Calu3 (cell line): Measurements from ENCODE around the gene DRD3. TPM values are rescaled to one million over a fixed set of nuclear protein-coding genes. Genes with fewer than 3 reads are reported as not detected.

Source experiments
- BruUV-seq: library from RNA; stranded (reverse); fragments of 400-500 nt; replicated peaks from 2 replicates; lab custom pipeline; 2021; lab: Mats Ljungman, UMichigan
- CTCF ChIA-PET: fragments of 300-600 bp; sonication (Branson Sonifier 250); formaldehyde crosslinking; loops from one replicate; lab custom pipeline; 2022; ENCODE audit warnings: antibody characterized with exemption; lab: Charles Lee
- DNase-seq: peaks from one replicate; pipeline ENCODE4 v3.0.0; 2022
- H3K27ac Mint-ChIP-seq: one replicate; pipeline ENCODE4 v1.8.0; 2022; ENCODE audit warnings: mixed read lengths; ENCODE audit not compliant: unreplicated experiment
- H3K27me3 Mint-ChIP-seq: one replicate; pipeline ENCODE4 v1.8.0; 2022; ENCODE audit warnings: mixed read lengths; ENCODE audit not compliant: unreplicated experiment
- H3K36me3 Mint-ChIP-seq: one replicate; pipeline ENCODE4 v1.8.0; 2022; ENCODE audit warnings: mild to moderate bottlenecking, moderate library complexity, mixed read lengths; ENCODE audit not compliant: insufficient read depth, unreplicated experiment
- H3K4me1 Mint-ChIP-seq: one replicate; pipeline ENCODE4 v1.8.0; 2022; ENCODE audit warnings: mild to moderate bottlenecking, low read depth, mixed read lengths; ENCODE audit not compliant: unreplicated experiment
- H3K4me3 Mint-ChIP-seq: one replicate; pipeline ENCODE4 v1.8.0; 2022; ENCODE audit warnings: mild to moderate bottlenecking, low read depth, moderate library complexity, mixed read lengths; ENCODE audit not compliant: unreplicated experiment
- H3K9me3 Mint-ChIP-seq: one replicate; pipeline ENCODE4 v1.8.0; 2022; ENCODE audit warnings: low read depth, mixed read lengths; ENCODE audit not compliant: unreplicated experiment
- CTCF ChIP-seq: fragments of 200-600 bp; IDR thresholded peaks from one replicate; pipeline ENCODE4 v1.8.0; 2022; ENCODE audit warnings: antibody characterized with exemption; ENCODE audit not compliant: unreplicated experiment
- intact Hi-C: fragments of 100-400 bp; cut with micrococcal nuclease; formaldehyde crosslinking; loops from one replicate; pipeline ENCODE4 v1.10.0; 2022; ENCODE audit not compliant: unreplicated experiment
- total RNA-seq: library from RNA; stranded (reverse); gene quantifications from 2 replicates; pipeline ENCODE4 v1.2.3, GENCODE V29; 2022

The DRD3 gene
- total RNA-seq, 1 experiment from 2014 or later: not detected

- Mint-ChIP-seq H3K4me3 (no peak overlapping the region), H3K36me3 (no peaks in the 10 kb centered on the region), H3K27me3 (peaks cover 31% of the 10 kb centered on the region), H3K4me1 (no peaks in the 10 kb centered on the region), H3K9me3 (peaks cover 3% of the 10 kb centered on the region), H3K27ac (no peak overlapping the region)
- intact Hi-C loops: no loop called here
- DNase-seq: no peak
- no TSS peak for BruUV-seq
- CTCF ChIA-PET: no interaction called here
- no peak for TF ChIP-seq CTCF
Observed at GRCh38 chr3:114133947-114134346, 44.9 kb downstream of the DRD3 start.

- TF ChIP-seq CTCF: no peak
- H3K9me3 Mint-ChIP-seq: peaks cover 3% of the 10 kb centered on the region
- H3K4me1 Mint-ChIP-seq: no peaks in the 10 kb centered on the region
- CTCF ChIA-PET: no interaction called here
- no peaks in the 10 kb centered on the region for H3K36me3 Mint-ChIP-seq
- DNase-seq: no peak
- H3K27ac Mint-ChIP-seq: no peak overlapping the region
- H3K27me3 Mint-ChIP-seq: peaks cover 27% of the 10 kb centered on the region
- H3K4me3 Mint-ChIP-seq: no peak overlapping the region
- BruUV-seq: no TSS peak
- intact Hi-C loops: no loop called here
Observed at GRCh38 chr3:114132500-114132899, 46.4 kb downstream of the DRD3 start.

- no peak overlapping the region for H3K4me3 Mint-ChIP-seq
- H3K36me3 Mint-ChIP-seq: no peaks in the 10 kb centered on the region
- DNase-seq: no peak
- no peak for TF ChIP-seq CTCF
- no TSS peak for BruUV-seq
- CTCF ChIA-PET: no interaction called here
- intact Hi-C loops: no loop called here
- H3K4me1 Mint-ChIP-seq: no peaks in the 10 kb centered on the region
- H3K27ac Mint-ChIP-seq: no peak overlapping the region
- H3K9me3 Mint-ChIP-seq: no peaks in the 10 kb centered on the region
- H3K27me3 Mint-ChIP-seq: peaks cover 25% of the 10 kb centered on the region
Observed at GRCh38 chr3:114128826-114129225, 50.0 kb downstream of the DRD3 start.

- H3K4me1 Mint-ChIP-seq: no peaks in the 10 kb centered on the region
- H3K27me3 Mint-ChIP-seq: peaks cover 19% of the 10 kb centered on the region
- no peak overlapping the region for H3K4me3 Mint-ChIP-seq
- intact Hi-C loops: no loop called here
- H3K9me3 Mint-ChIP-seq: no peaks in the 10 kb centered on the region
- BruUV-seq: no TSS peak
- H3K36me3 Mint-ChIP-seq: no peaks in the 10 kb centered on the region
- no peak overlapping the region for H3K27ac Mint-ChIP-seq
- CTCF ChIA-PET: no interaction called here
- no peak for DNase-seq
- no peak for TF ChIP-seq CTCF
Observed at GRCh38 chr3:114128231-114128630, 50.6 kb downstream of the DRD3 start.
